ENCODE results near the gene SCAF4. TPM values are rescaled to one million over a fixed set of nuclear protein-coding genes. Genes with fewer than 3 reads are reported as not detected.

The SCAF4 gene
- total RNA-seq, 4 donors from 2014 or later = 8.2 to 11.5 (median 10.0) TPM

DNA sequence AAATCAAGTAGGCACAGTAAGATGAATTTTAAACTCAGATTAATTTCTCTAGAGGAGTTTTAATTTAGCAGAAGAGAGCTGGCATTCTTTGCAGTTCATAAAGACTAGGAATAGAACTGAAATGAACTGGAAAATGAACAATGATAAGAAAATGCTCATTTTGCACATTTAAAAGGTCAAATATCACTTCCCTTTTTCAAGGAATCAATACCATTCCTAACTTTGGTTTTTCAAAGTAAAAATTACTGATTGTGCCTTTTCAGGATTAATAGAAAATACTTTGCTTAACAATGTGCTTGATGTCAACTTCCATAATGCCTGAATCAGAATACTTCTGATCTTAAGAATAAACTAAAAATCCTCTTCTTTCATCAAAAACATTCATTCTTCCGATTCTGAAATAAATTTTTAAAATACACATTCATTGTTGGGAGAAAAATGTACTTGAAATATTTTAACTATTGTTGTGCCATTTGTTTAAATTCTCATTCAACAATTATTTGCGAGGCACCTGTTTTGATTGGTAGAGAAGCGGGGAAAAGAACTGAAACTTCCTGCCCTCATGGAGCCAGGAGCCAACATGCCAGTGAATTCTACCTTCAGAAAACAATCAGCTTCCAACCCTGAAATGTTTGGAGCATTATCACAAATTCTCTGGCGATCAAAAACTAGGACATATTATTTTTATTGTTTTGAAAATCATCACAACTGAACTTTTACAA is 2.1 kb downstream of the SCAF4 start:
- Histone ChIP-seq H3K9me3 (no peaks in the 10 kb centered on the region), H3K4me1 (peaks cover 46 to 54% of the 10 kb centered on the region in 2 donors), H3K4me3 (peak overlapping the region; percentile 88 to 94 (median 91)), H3K27me3 (no peaks in the 10 kb centered on the region), H3K27ac (peak overlapping the region in 3 of 4 donors; percentile 92 to 99 (median 96)), H3K36me3 (no peaks in the 10 kb centered on the region)
- intact Hi-C loops (cut with DNase I; ENCODE audit: low total_unique reads) = loop anchor here (5.0 kb wide), 1 partner anchor 143 kb away; the partner anchor contains the start of gene HUNK
- TF ChIP-seq, protein P1, sequence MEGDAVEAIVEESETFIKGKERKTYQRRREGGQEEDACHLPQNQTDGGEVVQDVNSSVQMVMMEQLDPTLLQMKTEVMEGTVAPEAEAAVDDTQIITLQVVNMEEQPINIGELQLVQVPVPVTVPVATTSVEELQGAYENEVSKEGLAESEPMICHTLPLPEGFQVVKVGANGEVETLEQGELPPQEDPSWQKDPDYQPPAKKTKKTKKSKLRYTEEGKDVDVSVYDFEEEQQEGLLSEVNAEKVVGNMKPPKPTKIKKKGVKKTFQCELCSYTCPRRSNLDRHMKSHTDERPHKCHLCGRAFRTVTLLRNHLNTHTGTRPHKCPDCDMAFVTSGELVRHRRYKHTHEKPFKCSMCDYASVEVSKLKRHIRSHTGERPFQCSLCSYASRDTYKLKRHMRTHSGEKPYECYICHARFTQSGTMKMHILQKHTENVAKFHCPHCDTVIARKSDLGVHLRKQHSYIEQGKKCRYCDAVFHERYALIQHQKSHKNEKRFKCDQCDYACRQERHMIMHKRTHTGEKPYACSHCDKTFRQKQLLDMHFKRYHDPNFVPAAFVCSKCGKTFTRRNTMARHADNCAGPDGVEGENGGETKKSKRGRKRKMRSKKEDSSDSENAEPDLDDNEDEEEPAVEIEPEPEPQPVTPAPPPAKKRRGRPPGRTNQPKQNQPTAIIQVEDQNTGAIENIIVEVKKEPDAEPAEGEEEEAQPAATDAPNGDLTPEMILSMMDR (IDR thresholded peaks at IDR 0.05 in 4 of 5, conservative IDR thresholded peaks at IDR 0.05 in 1 of 5) = no peak
- no peak for TF ChIP-seq POLR2A (IDR thresholded peaks at IDR 0.05)
- ATAC-seq (no peak), DNase-seq (no peak)
- in situ Hi-C loops (cut with MboI; ENCODE audit: low sequenced_read_pairs in 4 of 4) = loop anchor here in 3 of 4 donors (10.0 to 25.0 kb wide), 2 partner anchors 65 to 658 kb away; partner anchors contain the start of gene URB1 (in 1 of the 3)

DNA sequence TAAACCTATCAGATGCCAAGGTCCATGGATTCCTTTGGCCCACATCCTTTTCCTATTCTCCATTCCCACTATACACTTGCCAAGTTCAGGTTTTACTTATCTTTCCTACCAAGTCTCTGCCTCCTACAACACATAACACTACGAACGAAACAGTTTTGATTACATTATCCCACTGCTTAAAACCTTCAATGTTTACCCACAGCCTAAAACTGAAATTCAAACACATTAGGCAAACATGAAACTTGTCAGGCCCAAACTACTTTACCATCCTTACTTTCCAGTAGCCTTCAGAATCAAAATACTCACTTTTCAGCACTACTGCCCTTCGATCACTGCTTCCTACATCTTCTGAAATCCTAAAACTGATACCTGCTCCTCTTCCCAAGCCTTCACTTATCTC is 3.0 kb downstream of the SCAF4 start:
- no peak overlapping the region for H3K27ac ChIP-seq
- intact Hi-C loops (cut with DNase I; ENCODE audit: low total_unique reads) = no loop called here
- no peaks in the 10 kb centered on the region for H3K9me3 ChIP-seq
- H3K36me3 ChIP-seq = no peaks in the 10 kb centered on the region
- TF ChIP-seq POLR2A (IDR thresholded peaks at IDR 0.05) = no peak
- TF ChIP-seq, protein P1 (IDR thresholded peaks at IDR 0.05 in 4 of 5, conservative IDR thresholded peaks at IDR 0.05 in 1 of 5) = no peak
- H3K4me3 ChIP-seq = no peak overlapping the region
- no peaks in the 10 kb centered on the region for H3K27me3 ChIP-seq
- ATAC-seq = no peak
- no peak for DNase-seq
- H3K4me1 ChIP-seq = peaks cover 54 to 62% of the 10 kb centered on the region in 2 donors
- in situ Hi-C loops (cut with MboI; ENCODE audit: low sequenced_read_pairs in 4 of 4) = loop anchor here in 3 of 4 donors (10.0 to 25.0 kb wide), 2 partner anchors 64 to 658 kb away; partner anchors contain the start of gene URB1 (in 1 of the 3)

DNA sequence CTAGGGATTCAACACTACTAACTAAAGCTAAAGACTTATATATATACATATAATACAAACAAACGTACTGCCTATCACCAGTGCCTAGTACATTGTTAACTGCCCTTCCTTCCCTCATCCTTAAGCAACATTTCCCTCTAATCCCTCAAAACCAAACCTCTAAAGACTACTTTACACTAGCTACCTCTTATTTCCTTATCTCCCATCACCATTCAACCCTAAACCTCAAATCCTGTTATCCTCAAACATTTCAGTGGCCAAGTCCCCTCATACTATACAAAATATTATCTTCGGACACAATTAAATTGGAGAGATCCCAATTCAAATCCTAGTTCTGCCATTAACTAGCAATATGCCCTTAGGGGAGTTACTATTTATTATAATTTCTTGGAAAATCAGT is 3.7 kb downstream of the SCAF4 start:
- intact Hi-C loops (cut with DNase I; ENCODE audit: low total_unique reads) = no loop called here
- in situ Hi-C loops (cut with MboI; ENCODE audit: low sequenced_read_pairs in 4 of 4) = loop anchor here in 3 of 4 donors (10.0 to 25.0 kb wide), 2 partner anchors 63 to 659 kb away; partner anchors contain the start of gene URB1 (in 1 of the 3)
- no peak for TF ChIP-seq POLR2A (IDR thresholded peaks at IDR 0.05)
- TF ChIP-seq, protein P1 (IDR thresholded peaks at IDR 0.05 in 4 of 5, conservative IDR thresholded peaks at IDR 0.05 in 1 of 5) = no peak
- peaks cover 58 to 64% of the 10 kb centered on the region in 2 donors for H3K4me1 ChIP-seq
- ATAC-seq = no peak
- no peaks in the 10 kb centered on the region for H3K36me3 ChIP-seq
- H3K27me3 ChIP-seq = no peaks in the 10 kb centered on the region
- no peak overlapping the region for H3K4me3 ChIP-seq
- H3K27ac ChIP-seq = peak overlapping the region in 1 of 4 donors; percentile 5
- DNase-seq = no peak
- no peaks in the 10 kb centered on the region for H3K9me3 ChIP-seq

DNA sequence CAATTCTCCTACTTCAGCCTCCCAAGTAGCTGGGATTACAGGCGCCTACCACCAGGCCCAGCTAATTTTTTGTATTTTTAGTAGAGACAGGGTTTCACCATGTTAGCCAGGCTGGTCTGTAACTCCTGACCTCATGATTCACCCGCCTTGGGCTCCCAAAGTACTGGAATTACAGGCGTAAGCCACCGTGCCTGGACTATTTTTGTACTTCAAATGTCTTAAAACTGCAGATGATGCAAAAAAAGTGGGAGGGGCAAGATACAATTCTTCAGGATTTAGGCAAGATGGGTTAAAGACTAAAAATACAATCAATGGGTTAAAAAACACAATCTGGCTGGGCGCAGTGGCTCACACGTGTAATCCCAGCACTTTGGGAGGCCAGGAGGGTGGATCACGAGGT is 4.7 kb downstream of the SCAF4 start:
- ATAC-seq (no peak), DNase-seq (no peak)
- in situ Hi-C loops (cut with MboI; ENCODE audit: low sequenced_read_pairs in 4 of 4) = loop anchor here in 3 of 4 donors (10.0 to 25.0 kb wide), 2 partner anchors 62 to 660 kb away; partner anchors contain the start of gene URB1 (in 1 of the 3)
- H3K27me3 ChIP-seq = no peaks in the 10 kb centered on the region
- H3K9me3 ChIP-seq = no peaks in the 10 kb centered on the region
- peaks cover 55 to 57% of the 10 kb centered on the region in 2 donors for H3K4me1 ChIP-seq
- no peaks in the 10 kb centered on the region for H3K36me3 ChIP-seq
- intact Hi-C loops (cut with DNase I; ENCODE audit: low total_unique reads) = no loop called here
- TF ChIP-seq, protein P1 (IDR thresholded peaks at IDR 0.05 in 4 of 5, conservative IDR thresholded peaks at IDR 0.05 in 1 of 5) = no peak
- no peak for TF ChIP-seq POLR2A (IDR thresholded peaks at IDR 0.05)
- no peak overlapping the region for H3K4me3 ChIP-seq
- no peak overlapping the region for H3K27ac ChIP-seq

All from gastrocnemius medialis (tissue), 4 donors.